Measurements from ENCODE around the gene ZBTB38.

ZBTB38 gene

DNA sequence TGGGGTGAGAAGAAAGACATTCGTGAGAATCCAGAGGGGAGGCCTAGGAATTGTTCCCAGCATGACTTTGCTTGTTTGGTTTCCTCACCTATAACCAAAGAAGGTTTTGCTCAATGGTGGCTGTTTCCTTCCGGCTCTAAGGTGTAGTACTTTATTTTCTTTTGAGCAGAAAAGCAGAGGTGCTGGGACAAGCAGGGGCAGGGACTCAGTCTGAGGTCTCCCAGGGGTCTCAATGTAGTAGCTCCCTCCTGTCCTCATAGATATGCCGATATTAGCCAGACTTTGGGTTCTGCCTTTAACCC, 41.6 kb downstream of the ZBTB38 start:
- DNase-seq = no peak

- no peak for DNase-seq
Measured at GRCh38 chr3:141410408-141410807, 42.1 kb downstream of the ZBTB38 start.

GRCh38 chr3:141410846-141411245, 42.5 kb downstream of the ZBTB38 start:
- no peak for DNase-seq

- peak; percentile 40 for DNase-seq
Measured at GRCh38 chr3:141411251-141411771, 43.0 kb downstream of the ZBTB38 start.

DNA sequence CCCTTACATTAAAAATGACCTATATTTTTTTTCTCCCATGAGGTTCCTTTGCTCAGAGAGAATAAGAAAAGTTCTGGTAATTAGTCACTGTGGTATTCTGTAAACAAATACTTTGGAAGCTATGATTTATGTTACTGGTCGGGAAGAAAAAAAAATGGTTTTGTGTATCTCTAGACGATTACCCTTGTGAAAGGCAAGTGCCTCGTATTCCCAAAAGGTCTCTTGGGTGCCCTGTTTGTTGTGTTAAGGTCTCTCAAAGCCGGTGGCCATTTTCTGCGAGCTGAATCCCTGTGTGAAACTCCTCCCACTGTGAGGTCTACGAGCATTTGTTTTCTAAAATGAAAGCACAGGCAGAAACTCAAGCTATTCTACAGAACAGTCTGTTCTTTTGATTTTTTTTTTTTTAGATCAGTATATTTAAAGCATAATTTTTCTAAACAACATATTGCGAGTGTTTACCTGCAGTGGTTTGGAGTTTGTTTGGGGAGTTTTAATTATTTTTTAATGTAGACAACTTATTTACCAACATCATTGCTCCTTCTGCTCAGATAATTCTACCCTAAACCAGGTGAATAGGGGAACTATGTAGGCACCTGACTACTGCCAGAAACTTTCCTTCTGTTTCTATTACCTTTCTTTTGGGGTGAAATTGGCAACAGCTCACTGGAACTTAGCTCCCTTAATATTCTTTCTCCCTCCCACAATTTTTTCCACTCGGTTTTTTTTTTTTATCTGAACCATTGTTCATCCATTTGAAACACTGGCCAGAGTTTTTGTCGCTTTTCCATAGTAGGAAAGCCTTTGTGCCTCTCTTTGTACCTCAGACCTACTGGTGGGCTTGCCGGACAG, 44.0 kb downstream of the ZBTB38 start:
- DNase-seq = peak; percentile 40

GRCh38 chr3:141412936-141413354, 44.6 kb downstream of the ZBTB38 start:
- DNase-seq = no peak

GRCh38 chr3:141413391-141413790, 45.1 kb downstream of the ZBTB38 start:
- DNase-seq = no peak

DNA sequence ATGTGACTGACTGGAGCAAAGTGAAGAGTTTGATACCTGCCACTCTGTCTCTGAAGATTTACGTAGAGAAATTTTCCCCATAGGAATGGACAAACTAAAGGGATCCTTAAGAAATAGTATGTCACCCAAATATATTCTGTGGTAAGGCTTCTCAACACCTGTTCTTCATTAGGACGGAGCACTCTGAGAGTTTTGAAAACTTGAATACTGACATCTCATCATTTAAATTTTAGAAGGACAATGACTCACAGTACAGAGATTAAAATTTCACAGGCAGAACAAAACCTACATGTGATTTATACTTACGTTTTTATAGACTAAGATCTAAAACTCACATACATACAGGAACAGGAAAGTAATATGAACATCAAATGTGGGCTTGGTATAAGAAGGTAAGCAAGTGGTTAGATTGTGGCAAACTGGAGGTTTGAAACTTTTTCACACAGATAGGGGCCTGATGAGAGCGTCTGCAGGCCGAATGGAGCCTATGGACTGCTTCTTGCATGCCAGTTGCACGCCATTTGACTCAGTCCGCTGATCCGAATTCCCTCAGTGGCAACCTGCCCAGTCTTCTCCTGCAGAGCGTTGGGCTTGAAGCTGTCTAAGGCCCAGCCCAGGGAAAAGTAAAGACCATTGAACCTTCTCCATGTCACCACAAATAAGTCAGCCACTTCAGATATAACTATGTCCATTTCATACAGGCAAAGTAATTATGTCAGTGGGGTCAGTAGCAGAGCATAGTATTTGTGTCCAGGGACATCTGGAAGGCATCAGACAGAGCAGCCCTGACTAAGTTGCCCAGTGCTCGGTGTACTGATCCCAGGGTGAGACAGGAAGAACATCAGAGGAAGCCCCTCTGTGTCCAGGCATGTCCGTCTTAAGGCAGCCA, 45.7 kb downstream of the ZBTB38 start:
- peak; percentile 41 for DNase-seq

GRCh38 chr3:141414800-141415462, 46.6 kb downstream of the ZBTB38 start:
- DNase-seq = no peak

DNA sequence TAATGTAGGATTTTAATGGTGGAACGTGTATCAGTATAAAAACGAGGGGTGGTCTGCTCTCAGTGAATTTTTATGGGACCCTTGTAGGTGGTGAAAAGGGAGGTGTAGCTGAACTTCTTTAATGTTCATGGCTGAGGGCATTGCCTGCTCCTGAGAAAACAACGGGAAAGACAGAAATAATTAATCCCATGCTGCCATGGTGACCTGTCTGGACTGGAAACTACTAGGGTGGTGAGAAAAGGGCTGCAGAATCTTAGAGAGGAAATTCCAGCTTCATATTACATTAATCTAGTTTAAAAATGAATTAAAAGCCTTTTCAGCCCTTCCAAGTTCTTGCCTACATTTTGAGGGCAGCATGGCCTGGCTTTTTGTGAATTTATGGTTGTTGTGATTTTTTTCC, 47.6 kb downstream of the ZBTB38 start:
- no peak for DNase-seq
